Measurements from ENCODE around the gene TULP1.

Gene TULP1

DNA sequence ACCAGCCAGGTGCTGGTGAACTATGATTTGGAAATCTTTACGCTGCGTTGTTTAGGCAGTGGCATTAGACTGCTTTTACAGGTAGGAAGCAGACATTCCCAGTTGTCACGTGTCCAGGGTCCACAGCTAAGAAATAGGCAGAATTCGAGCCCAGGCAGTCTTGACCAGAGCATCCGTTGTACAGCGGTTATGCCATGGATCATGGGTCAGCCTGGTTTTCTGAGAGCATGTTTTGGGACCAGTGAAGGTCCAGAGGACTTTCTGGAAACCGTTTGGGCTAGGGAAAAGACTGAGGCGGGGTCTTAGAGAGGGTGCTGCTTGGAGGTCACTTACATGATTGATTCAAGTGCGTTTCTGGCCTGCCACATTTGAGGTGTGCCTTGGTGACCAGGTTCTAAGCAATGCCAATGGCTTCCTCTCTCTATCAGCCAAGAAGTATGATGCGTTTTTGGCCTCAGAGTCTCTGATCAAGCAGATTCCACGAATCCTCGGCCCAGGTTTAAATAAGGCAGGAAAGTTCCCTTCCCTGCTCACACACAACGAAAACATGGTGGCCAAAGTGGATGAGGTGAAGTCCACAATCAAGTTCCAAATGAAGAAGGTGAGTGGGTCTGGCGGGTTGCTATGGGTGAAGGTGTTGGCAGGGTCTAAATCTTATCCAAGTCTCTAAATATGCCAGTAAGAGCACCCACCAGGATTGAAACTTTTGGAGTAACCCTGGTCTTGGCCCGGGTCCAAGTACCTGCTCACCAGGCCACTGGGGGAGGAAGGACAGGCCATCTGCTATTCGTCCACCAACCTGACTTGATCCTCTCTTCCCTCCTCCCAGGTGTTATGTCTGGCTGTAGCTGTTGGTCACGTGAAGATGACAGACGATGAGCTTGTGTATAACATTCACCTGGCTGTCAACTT, 42.7 kb downstream of the TULP1 start:
- DNase-seq (ENCODE audit: insufficient read length, low spot score) (no peak), FAIRE-seq (no peak)

DNA sequence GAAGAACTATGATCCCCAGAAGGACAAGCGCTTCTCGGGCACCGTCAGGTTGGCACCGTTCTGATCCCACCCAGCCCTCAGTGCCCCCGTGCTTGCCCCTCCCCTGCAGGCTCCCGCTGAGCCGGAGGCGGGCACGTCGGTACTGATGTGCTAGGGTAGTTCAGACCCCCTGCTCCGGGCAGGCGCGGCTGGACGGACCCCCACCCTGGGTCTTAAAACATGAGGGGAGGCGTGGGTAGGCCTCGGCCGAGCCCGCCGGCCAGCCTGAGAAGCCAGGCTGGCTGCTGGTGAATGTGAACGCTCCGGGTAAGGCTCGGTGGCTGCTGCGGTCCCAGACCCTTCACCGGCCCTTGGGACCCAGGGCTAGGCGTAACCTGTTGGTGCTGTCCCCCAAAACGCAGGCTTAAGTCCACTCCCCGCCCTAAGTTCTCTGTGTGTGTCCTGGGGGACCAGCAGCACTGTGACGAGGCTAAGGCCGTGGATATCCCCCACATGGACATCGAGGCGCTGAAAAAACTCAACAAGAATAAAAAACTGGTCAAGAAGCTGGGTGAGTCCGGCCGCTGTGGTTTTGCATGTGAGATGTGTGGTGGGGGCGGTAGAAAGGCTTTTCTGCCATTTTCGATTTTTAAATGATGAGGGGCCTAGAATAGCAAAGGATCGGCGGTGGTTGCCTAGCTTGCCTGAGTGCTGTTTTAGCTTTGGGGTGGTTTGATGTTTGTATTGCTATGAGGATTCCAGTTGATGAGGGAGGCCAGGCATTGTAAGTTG, 43.5 kb downstream of the TULP1 start:
- no peak for DNase-seq (ENCODE audit: insufficient read length, low spot score)
- FAIRE-seq: no peak

DNA sequence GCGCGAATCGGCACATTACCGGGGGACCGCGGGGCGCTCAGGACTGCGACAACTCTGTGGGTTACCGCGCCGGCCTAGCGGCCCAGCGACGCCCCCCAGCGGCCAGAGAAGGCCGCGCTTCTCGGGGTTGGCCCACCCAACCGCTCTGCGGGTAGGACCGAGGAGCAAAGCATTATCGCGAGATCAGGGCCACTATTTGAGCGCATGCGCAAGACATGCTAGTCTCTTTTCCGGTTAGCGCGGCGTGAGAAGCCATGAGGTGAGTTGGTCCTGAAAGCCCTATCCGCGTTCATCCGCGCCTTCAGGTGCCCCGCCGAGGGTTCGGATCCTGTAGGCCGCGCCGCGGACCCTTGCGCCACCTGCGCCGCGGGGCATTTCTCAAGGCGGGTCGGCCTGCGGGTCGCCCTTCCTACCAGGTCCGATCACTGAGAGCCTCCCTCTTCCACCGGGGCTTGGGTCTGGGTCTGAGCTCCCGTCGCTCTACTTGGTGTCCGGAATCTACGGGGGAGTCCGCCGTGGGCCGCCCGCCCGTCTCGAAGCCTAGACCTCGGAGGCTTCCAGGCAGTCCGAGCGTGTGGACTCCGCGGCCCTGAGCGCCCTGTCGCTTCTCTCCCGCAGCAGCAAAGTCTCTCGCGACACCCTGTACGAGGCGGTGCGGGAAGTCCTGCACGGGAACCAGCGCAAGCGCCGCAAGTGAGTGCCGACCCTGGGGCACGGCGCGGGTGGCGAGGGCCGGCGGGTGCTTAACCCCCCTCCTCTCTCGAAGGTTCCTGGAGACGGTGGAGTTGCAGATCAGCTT, 44.3 kb downstream of the TULP1 start, which contains the start of gene RPL10A:
Gene RPL10A, plus strand, starts transcription at position 221 of the 799 bp plus-strand sequence. Its CDS starts 34 bp downstream, at position 255.
- DNase-seq (ENCODE audit: insufficient read length, low spot score) (peak; percentile 97), FAIRE-seq (peak; percentile 49)

DNA sequence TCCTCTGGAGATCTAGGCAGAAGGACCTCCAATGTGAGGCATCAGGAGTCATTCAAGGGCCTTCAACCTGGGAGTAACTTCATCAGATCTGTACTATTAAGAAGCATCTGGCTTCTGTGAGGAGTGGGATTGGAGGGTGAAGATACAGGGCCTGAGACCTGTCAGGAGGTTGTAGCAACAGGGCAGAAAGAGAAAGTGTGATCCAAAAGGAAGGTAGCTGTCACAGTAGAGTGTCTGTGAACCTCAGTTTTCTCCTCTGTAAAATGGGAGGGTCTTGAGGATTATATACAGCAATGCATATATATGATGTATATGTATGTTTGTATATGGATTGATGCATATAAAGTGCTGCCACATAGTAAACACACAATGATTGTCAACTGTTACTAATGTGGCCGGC, 47.0 kb downstream of the TULP1 start:
- no peak for FAIRE-seq
- no peak for DNase-seq (ENCODE audit: insufficient read length, low spot score)

DNA sequence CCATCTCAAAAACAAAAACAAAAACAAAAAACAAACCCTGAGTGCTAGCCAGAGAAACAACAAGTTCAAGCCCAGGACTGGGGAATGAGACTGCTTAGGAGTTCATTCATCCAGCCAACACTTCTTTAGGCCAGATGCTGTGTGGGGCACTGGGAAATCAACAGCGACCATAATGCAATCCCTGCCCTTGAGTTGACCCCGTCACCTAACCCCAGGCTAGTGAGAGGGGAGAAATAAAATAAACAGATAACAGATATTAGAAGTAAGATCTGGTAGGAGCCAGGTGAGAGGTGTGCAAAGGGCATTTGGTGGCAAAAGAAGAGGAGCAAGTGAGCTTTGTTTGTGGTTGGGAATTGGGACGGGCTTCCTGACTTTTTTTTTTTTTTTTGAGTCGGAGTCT, 49.4 kb downstream of the TULP1 start:
- no peak for FAIRE-seq
- no peak for DNase-seq (ENCODE audit: insufficient read length, low spot score)

DNA sequence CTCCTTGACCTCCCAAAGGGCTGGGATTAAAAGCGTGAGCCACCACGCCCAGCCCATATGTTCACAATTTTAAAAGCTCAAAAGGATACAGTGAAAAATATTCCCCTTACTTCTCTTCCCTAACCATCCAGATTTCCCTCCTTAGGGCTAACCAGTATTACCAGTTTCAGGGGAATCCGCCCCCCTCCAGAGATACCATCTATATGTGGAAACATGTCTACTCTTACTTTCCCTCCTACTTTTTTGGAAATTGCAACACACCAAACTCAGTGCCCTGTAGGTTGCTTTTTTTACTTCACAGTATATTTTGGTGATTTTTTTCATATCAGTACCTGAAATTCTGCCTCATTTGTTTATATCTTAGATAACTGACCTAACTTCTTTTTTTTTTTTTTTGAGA, 51.4 kb downstream of the TULP1 start:
- DNase-seq (ENCODE audit: insufficient read length, low spot score) (no peak), FAIRE-seq (no peak)

DNA sequence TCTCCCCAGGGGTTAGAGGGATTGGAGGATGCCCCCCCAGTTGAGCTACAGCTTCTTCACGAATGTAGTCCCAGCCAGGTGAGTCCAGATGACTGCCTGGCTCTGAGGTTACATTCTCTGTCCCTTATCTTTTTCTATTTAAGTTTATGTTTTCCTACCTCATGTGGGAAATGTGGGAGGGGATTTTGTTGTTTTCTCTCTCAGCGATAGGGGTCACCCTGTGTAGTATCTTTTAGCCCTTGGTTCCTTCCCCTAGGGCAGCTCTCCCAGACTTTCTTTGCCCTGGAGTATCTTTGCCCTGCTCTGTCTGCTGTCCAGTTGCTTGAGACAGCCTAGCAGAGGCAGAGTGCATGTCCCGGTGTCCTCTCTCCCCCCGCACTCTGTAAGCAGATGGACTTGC, 54.8 kb downstream of the TULP1 start:
- FAIRE-seq: no peak
- no peak for DNase-seq (ENCODE audit: insufficient read length, low spot score)

DNA sequence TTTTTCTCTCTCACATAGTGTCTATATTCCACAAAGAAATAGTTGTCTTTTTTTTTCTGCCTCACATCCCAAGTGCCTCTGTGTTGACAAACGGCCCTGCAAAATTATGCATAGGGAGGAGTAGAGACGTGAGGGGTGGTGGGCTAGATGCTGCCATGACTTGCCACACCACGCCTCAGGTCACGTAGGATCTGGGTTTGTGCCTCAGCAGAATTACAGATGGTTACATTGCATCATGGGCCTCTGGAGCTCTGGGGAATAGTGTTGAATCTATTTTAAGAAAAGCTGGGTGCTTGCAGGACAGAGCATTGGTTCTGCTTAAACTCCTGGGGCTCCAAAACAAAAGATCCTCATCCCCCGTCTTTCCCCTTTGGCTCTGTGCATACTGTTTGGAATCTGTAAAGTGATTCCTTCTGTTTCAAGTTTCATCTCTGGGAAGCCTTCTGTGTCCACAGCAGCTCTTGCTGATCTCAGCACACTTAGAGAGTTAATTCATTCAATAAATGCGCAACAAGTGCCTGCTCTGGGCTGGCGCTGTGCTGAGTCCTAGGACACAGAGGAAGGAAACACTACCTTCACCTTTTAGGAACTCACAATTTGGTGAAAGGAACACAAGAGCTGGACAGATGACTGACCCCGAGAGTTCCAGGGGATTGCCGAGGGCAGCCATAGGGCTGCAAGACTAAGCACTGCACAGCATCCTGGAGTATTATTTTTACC, 58.1 kb downstream of the TULP1 start:
- DNase-seq (ENCODE audit: insufficient read length, low spot score): no peak
- no peak for FAIRE-seq

DNA sequence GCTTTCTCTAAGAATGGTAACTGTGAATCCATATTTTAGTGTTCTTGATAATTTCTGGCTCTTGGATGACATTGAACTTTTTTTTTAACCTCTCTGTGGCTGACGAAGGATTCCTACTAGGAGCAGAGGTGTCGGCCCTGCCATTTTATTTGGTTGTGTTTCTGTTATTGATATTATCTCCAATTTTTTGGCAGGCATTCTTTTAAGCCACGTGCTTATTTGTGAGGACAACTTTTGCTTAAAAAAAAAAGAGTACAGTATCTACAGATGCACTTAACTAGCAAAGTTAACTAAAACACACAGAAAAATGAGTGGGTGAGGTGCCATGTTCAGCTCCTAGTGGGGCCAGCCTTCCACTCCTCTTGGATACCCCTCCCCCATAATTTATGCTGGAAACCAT, 59.5 kb downstream of the TULP1 start:
- DNase-seq (ENCODE audit: insufficient read length, low spot score) (no peak), FAIRE-seq (no peak)

DNA sequence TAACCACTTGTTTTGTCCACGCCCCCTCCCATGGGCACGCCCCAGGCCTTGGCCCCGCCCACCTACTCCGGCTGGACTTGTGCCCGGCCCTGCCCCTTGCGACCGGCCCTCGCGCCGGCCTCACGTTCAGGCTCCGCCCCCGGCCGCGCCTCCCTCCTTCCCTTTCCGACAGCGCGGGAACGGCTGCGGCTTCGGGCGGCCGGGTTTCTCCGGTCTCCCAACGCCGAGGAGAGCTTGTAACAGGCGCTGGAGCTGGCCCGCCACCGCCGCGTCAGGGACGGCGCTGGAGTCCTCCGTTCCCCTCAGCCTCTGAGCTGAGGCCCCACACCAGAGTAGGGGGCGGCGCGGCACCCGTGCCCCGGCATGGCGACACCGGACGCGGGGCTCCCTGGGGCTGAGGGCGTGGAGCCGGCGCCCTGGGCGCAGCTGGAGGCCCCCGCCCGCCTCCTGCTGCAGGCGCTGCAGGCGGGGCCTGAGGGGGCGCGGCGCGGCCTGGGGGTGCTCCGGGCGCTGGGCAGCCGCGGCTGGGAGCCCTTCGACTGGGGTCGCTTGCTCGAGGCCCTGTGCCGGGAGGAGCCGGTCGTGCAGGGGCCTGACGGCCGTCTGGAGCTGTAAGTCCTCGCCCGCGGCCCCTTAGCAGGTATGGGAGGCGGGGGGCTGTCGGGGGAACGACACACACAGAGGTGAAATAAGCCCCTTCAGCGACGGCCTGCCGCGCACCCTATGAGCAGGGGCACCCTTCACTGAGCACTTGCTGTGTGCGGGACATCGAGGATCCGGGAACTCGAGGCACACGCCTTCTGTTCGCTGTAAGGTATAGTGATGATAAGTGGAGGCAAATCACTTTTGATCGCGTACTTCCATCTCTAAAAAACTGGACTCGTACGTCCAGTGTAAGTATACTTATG, 60.3 kb downstream of the TULP1 start, which contains the start of gene FANCE:
Gene FANCE, plus strand, starts transcription at position 156 of the 908 bp plus-strand sequence. Its CDS starts 208 bp downstream, at position 364.
- DNase-seq (ENCODE audit: insufficient read length, low spot score) (peak; percentile 84), FAIRE-seq (peak; percentile 86)

DNA sequence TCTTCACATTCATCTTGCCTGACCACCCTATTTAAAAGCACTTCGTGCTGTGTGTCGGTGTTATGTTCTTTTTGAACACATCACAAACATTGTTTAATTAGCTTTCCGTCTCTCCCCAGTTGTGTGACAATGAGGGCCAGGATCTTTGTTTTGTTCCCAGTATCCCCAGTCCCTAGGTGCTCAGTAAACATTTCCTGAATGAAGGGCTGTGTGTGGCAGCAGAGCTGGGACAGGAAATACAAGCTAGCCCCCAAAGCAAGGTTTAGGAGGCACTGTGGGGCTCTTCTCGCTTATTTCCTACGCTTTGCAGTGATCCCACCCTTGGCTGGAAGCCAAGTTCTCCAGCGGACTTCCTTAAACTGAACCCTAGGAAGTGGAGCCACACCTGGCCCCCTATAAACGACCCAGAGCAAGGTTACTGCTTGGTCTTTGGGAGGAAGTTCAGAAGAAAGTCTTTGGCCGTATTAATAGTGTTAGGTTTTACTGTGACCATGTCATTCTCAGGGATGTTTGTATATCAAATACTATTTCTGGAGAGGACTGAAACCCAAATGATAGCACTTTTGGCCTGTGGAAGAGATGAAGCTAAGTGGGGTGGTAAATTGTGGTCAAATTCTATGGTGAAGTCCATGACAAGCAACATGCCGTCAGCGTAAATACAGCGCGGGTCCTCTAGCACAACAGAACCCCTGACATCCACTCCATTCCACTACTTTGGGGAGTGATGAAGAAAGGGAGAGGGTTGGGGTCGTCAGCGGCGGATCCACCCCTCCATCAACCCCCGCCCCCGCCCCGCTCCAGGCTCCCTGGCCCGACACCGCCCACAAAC, 61.1 kb downstream of the TULP1 start:
- no peak for FAIRE-seq
- DNase-seq (ENCODE audit: insufficient read length, low spot score): no peak

DNA sequence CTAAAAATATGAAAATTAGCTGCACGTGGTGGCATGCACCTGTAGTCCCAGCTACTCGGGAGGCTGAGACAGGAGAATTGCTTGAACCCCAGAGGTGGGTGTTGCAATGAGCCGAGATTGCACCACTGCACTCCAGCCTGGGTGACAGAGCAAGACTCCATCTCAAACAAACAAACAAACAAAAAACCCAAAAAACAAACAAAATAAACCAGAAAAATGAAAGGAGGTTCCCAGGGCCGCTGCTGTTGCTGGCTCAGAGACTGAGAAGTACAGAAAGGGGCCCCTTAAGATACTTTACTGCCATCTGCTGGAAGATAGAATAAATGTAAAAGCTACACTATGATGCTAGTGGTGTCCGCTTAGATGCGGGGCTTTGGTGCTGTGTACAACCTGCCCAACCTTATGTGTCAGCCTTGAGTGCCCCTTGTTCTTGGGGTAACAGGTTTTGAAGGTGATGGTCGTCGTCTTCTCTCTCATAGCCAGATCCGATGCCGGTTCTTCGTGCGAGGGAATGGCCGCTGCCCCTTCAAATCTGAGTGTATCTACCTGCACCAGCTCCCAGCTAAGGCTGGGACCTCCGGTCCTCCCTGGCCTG, 63.3 kb downstream of the TULP1 start:
- no peak for FAIRE-seq

DNA sequence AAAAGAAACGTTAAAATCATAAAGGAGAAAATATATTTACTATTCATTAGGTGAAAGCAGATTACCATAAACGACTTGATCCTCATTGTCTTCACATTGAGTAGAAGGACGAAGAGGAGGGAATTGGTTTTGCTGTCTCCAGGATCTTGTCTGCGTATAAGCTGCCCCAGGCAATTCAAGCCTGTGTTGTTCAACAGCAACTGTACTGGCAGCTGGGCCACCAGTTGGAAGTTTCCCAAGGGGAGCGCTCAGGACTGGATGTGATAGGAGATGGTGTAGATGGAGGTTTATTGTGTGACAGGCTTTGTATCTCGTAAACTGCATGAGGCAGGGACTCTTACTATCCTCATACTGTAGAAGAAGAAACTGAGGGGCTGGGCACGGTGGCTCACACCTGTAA, 64.5 kb downstream of the TULP1 start:
- DNase-seq (ENCODE audit: insufficient read length, low spot score) (no peak), FAIRE-seq (no peak)

More for the DNA sequence above, 63.3 kb downstream of the TULP1 start:
- peak; percentile 86 for DNase-seq (ENCODE audit: insufficient read length, low spot score)

Data from HTR-8/SVneo (cell line).